ENCODE results near the gene OTUD5. TPM values are rescaled to one million over a fixed set of nuclear protein-coding genes. Genes with fewer than 3 reads are reported as not detected.
"Not testable (repeated sequence)": the region's sequence is repeated elsewhere in the genome, so short reads cannot be mapped to it uniquely, and the experiment has no call there.

Gene OTUD5
- polyA plus RNA-seq, 2 donors = 22.3 to 27.6 TPM

GRCh38 chrX:48996969-48997368 lies 39.6 kb upstream of the OTUD5 start:
- Histone ChIP-seq H3K9me3 (ENCODE audit: control insufficient read depth in 2 of 2, insufficient read depth in 1 of 2, low read depth in 1 of 2, low read length in 1 of 2) (no peaks in the 10 kb centered on the region), H3K27ac (ENCODE audit: low read depth in 2 of 2, low read length in 1 of 2) (no peak overlapping the region), H3K4me1 (ENCODE audit: control insufficient read depth in 2 of 2, insufficient read depth in 2 of 2, low read length in 1 of 2) (peaks cover 2 to 7% of the 10 kb centered on the region in 2 donors), H3K4me3 (ENCODE audit: low read depth in 1 of 2, low read length in 2 of 2) (no peak overlapping the region), H3K36me3 (ENCODE audit: control insufficient read depth in 2 of 2, insufficient read depth in 2 of 2, low read length in 1 of 2) (peaks cover 0 to 14% of the 10 kb centered on the region in 2 donors), H3K27me3 (ENCODE audit: control insufficient read depth in 1 of 2, insufficient read depth in 2 of 2, low read length in 2 of 2) (no peaks in the 10 kb centered on the region)
- WGBS, 2 donors = 74 to 79% methylated on average over 6 of the region's 6 CpGs

GRCh38 chrX:48992341-48992740 lies 34.9 kb upstream of the OTUD5 start:
- H3K36me3 ChIP-seq (ENCODE audit: control insufficient read depth in 2 of 2, insufficient read depth in 2 of 2, low read length in 1 of 2) = peaks cover 0 to 26% of the 10 kb centered on the region in 2 donors
- no peaks in the 10 kb centered on the region for H3K4me1 ChIP-seq (ENCODE audit: control insufficient read depth in 2 of 2, insufficient read depth in 2 of 2, low read length in 1 of 2)
- H3K4me3 ChIP-seq (ENCODE audit: low read depth in 1 of 2, low read length in 2 of 2) = no peak overlapping the region
- H3K9me3 ChIP-seq (ENCODE audit: control insufficient read depth in 2 of 2, insufficient read depth in 1 of 2, low read depth in 1 of 2, low read length in 1 of 2) = no peaks in the 10 kb centered on the region
- no peak overlapping the region for H3K27ac ChIP-seq (ENCODE audit: low read depth in 2 of 2, low read length in 1 of 2)
- H3K27me3 ChIP-seq (ENCODE audit: control insufficient read depth in 1 of 2, insufficient read depth in 2 of 2, low read length in 2 of 2) = no peaks in the 10 kb centered on the region

- Histone ChIP-seq H3K9me3 (ENCODE audit: control insufficient read depth in 2 of 2, insufficient read depth in 1 of 2, low read depth in 1 of 2, low read length in 1 of 2) (no peaks in the 10 kb centered on the region), H3K4me1 (ENCODE audit: control insufficient read depth in 2 of 2, insufficient read depth in 2 of 2, low read length in 1 of 2) (no peaks in the 10 kb centered on the region), H3K36me3 (ENCODE audit: control insufficient read depth in 2 of 2, insufficient read depth in 2 of 2, low read length in 1 of 2) (peaks cover 0 to 26% of the 10 kb centered on the region in 2 donors), H3K27ac (ENCODE audit: low read depth in 2 of 2, low read length in 1 of 2) (no peak overlapping the region), H3K4me3 (ENCODE audit: low read depth in 1 of 2, low read length in 2 of 2) (no peak overlapping the region), H3K27me3 (ENCODE audit: control insufficient read depth in 1 of 2, insufficient read depth in 2 of 2, low read length in 2 of 2) (no peaks in the 10 kb centered on the region)
- 74 to 84% methylated on average over 4 of the region's 4 CpGs for WGBS, 2 donors
Measured at GRCh38 chrX:48989483-48989882, 32.1 kb upstream of the OTUD5 start.

- no peak overlapping the region for H3K4me3 ChIP-seq (ENCODE audit: low read depth in 1 of 2, low read length in 2 of 2)
- H3K4me1 ChIP-seq (ENCODE audit: control insufficient read depth in 2 of 2, insufficient read depth in 2 of 2, low read length in 1 of 2) = no peaks in the 10 kb centered on the region
- no peaks in the 10 kb centered on the region for H3K27me3 ChIP-seq (ENCODE audit: control insufficient read depth in 1 of 2, insufficient read depth in 2 of 2, low read length in 2 of 2)
- no peak overlapping the region for H3K27ac ChIP-seq (ENCODE audit: low read depth in 2 of 2, low read length in 1 of 2)
- H3K9me3 ChIP-seq (ENCODE audit: control insufficient read depth in 2 of 2, insufficient read depth in 1 of 2, low read depth in 1 of 2, low read length in 1 of 2) = no peaks in the 10 kb centered on the region
- 88 to 98% methylated on average over 3 of the region's 3 CpGs for WGBS, 2 donors
- H3K36me3 ChIP-seq (ENCODE audit: control insufficient read depth in 2 of 2, insufficient read depth in 2 of 2, low read length in 1 of 2) = peaks cover 0 to 30% of the 10 kb centered on the region in 2 donors
Measured at GRCh38 chrX:48983896-48984295, 26.5 kb upstream of the OTUD5 start.

- peaks cover 0 to 27% of the 10 kb centered on the region in 2 donors for H3K36me3 ChIP-seq (ENCODE audit: control insufficient read depth in 2 of 2, insufficient read depth in 2 of 2, low read length in 1 of 2)
- no peaks in the 10 kb centered on the region for H3K9me3 ChIP-seq (ENCODE audit: control insufficient read depth in 2 of 2, insufficient read depth in 1 of 2, low read depth in 1 of 2, low read length in 1 of 2)
- H3K27me3 ChIP-seq (ENCODE audit: control insufficient read depth in 1 of 2, insufficient read depth in 2 of 2, low read length in 2 of 2) = no peaks in the 10 kb centered on the region
- H3K27ac ChIP-seq (ENCODE audit: low read depth in 2 of 2, low read length in 1 of 2) = no peak overlapping the region
- WGBS, 2 donors = 89 to 93% methylated on average over 17 of the region's 17 CpGs
- no peak overlapping the region for H3K4me3 ChIP-seq (ENCODE audit: low read depth in 1 of 2, low read length in 2 of 2)
- no peaks in the 10 kb centered on the region for H3K4me1 ChIP-seq (ENCODE audit: control insufficient read depth in 2 of 2, insufficient read depth in 2 of 2, low read length in 1 of 2)
Measured at GRCh38 chrX:48983081-48983480, 25.7 kb upstream of the OTUD5 start.

GRCh38 chrX:48981178-48981577 lies 23.8 kb upstream of the OTUD5 start:
- H3K4me1 ChIP-seq (ENCODE audit: control insufficient read depth in 2 of 2, insufficient read depth in 2 of 2, low read length in 1 of 2) = no peaks in the 10 kb centered on the region
- WGBS, 2 donors = 89 to 94% methylated on average over 10 of the region's 10 CpGs
- no peak overlapping the region for H3K4me3 ChIP-seq (ENCODE audit: low read depth in 1 of 2, low read length in 2 of 2)
- H3K36me3 ChIP-seq (ENCODE audit: control insufficient read depth in 2 of 2, insufficient read depth in 2 of 2, low read length in 1 of 2) = peaks cover 0 to 25% of the 10 kb centered on the region in 2 donors
- no peak overlapping the region for H3K27ac ChIP-seq (ENCODE audit: low read depth in 2 of 2, low read length in 1 of 2)
- no peaks in the 10 kb centered on the region for H3K9me3 ChIP-seq (ENCODE audit: control insufficient read depth in 2 of 2, insufficient read depth in 1 of 2, low read depth in 1 of 2, low read length in 1 of 2)
- H3K27me3 ChIP-seq (ENCODE audit: control insufficient read depth in 1 of 2, insufficient read depth in 2 of 2, low read length in 2 of 2) = no peaks in the 10 kb centered on the region

GRCh38 chrX:48980341-48980740 lies 22.9 kb upstream of the OTUD5 start:
- H3K27me3 ChIP-seq (ENCODE audit: control insufficient read depth in 1 of 2, insufficient read depth in 2 of 2, low read length in 2 of 2); H3K4me1 ChIP-seq (ENCODE audit: control insufficient read depth in 2 of 2, insufficient read depth in 2 of 2, low read length in 1 of 2); H3K4me3 ChIP-seq (ENCODE audit: low read depth in 1 of 2, low read length in 2 of 2); H3K9me3 ChIP-seq (ENCODE audit: control insufficient read depth in 2 of 2, insufficient read depth in 1 of 2, low read depth in 1 of 2, low read length in 1 of 2); H3K27ac ChIP-seq (ENCODE audit: low read depth in 2 of 2, low read length in 1 of 2): not testable (repeated sequence)
- H3K36me3 ChIP-seq (ENCODE audit: control insufficient read depth in 2 of 2, insufficient read depth in 2 of 2, low read length in 1 of 2) = peaks cover 0 to 31% of the 10 kb centered on the region in 2 donors
- WGBS, 2 donors = 88 to 90% methylated on average over 3 to 5 of the region's 10 CpGs

GRCh38 chrX:48978226-48978625 lies 20.8 kb upstream of the OTUD5 start:
- WGBS, 2 donors = 92 to 96% methylated on average over 5 of the region's 5 CpGs
- no peaks in the 10 kb centered on the region for H3K27me3 ChIP-seq (ENCODE audit: control insufficient read depth in 1 of 2, insufficient read depth in 2 of 2, low read length in 2 of 2)
- H3K9me3 ChIP-seq (ENCODE audit: control insufficient read depth in 2 of 2, insufficient read depth in 1 of 2, low read depth in 1 of 2, low read length in 1 of 2) = no peaks in the 10 kb centered on the region
- H3K36me3 ChIP-seq (ENCODE audit: control insufficient read depth in 2 of 2, insufficient read depth in 2 of 2, low read length in 1 of 2) = peaks cover 0 to 27% of the 10 kb centered on the region in 2 donors
- H3K4me1 ChIP-seq (ENCODE audit: control insufficient read depth in 2 of 2, insufficient read depth in 2 of 2, low read length in 1 of 2) = no peaks in the 10 kb centered on the region
- H3K4me3 ChIP-seq (ENCODE audit: low read depth in 1 of 2, low read length in 2 of 2) = no peak overlapping the region
- no peak overlapping the region for H3K27ac ChIP-seq (ENCODE audit: low read depth in 2 of 2, low read length in 1 of 2)

- H3K27ac ChIP-seq (ENCODE audit: low read depth in 2 of 2, low read length in 1 of 2) = no peak overlapping the region
- peaks cover 0 to 2% of the 10 kb centered on the region in 2 donors for H3K4me1 ChIP-seq (ENCODE audit: control insufficient read depth in 2 of 2, insufficient read depth in 2 of 2, low read length in 1 of 2)
- H3K27me3 ChIP-seq (ENCODE audit: control insufficient read depth in 1 of 2, insufficient read depth in 2 of 2, low read length in 2 of 2) = no peaks in the 10 kb centered on the region
- no peak overlapping the region for H3K4me3 ChIP-seq (ENCODE audit: low read depth in 1 of 2, low read length in 2 of 2)
- WGBS, 2 donors = 53 to 71% methylated on average over 6 of the region's 6 CpGs
- H3K36me3 ChIP-seq (ENCODE audit: control insufficient read depth in 2 of 2, insufficient read depth in 2 of 2, low read length in 1 of 2) = peaks cover 0 to 15% of the 10 kb centered on the region in 2 donors
- H3K9me3 ChIP-seq (ENCODE audit: control insufficient read depth in 2 of 2, insufficient read depth in 1 of 2, low read depth in 1 of 2, low read length in 1 of 2) = no peaks in the 10 kb centered on the region
Measured at GRCh38 chrX:48976086-48976485, 18.7 kb upstream of the OTUD5 start.

- H3K9me3 ChIP-seq (ENCODE audit: control insufficient read depth in 2 of 2, insufficient read depth in 1 of 2, low read depth in 1 of 2, low read length in 1 of 2) = no peaks in the 10 kb centered on the region
- 86 to 93% methylated on average over 5 of the region's 5 CpGs for WGBS, 2 donors
- H3K27ac ChIP-seq (ENCODE audit: low read depth in 2 of 2, low read length in 1 of 2) = no peak overlapping the region
- peaks cover 0 to 13% of the 10 kb centered on the region in 2 donors for H3K36me3 ChIP-seq (ENCODE audit: control insufficient read depth in 2 of 2, insufficient read depth in 2 of 2, low read length in 1 of 2)
- H3K4me3 ChIP-seq (ENCODE audit: low read depth in 1 of 2, low read length in 2 of 2) = no peak overlapping the region
- H3K4me1 ChIP-seq (ENCODE audit: control insufficient read depth in 2 of 2, insufficient read depth in 2 of 2, low read length in 1 of 2) = peaks cover 0 to 2% of the 10 kb centered on the region in 2 donors
- no peaks in the 10 kb centered on the region for H3K27me3 ChIP-seq (ENCODE audit: control insufficient read depth in 1 of 2, insufficient read depth in 2 of 2, low read length in 2 of 2)
Measured at GRCh38 chrX:48975541-48975940, 18.1 kb upstream of the OTUD5 start.

All from esophagus (tissue), 2 donors.